HG02870 (cell line): ENCODE results near the gene PLPPR3.

Experiments
- ATAC-seq: cut with Tn5 transposase; IDR thresholded peaks from one replicate; pipeline ENCODE4 v1.9.1; 2021; ENCODE audit warnings: mild to moderate bottlenecking, moderate library complexity; ENCODE audit not compliant: unreplicated experiment

The PLPPR3 gene

DNA sequence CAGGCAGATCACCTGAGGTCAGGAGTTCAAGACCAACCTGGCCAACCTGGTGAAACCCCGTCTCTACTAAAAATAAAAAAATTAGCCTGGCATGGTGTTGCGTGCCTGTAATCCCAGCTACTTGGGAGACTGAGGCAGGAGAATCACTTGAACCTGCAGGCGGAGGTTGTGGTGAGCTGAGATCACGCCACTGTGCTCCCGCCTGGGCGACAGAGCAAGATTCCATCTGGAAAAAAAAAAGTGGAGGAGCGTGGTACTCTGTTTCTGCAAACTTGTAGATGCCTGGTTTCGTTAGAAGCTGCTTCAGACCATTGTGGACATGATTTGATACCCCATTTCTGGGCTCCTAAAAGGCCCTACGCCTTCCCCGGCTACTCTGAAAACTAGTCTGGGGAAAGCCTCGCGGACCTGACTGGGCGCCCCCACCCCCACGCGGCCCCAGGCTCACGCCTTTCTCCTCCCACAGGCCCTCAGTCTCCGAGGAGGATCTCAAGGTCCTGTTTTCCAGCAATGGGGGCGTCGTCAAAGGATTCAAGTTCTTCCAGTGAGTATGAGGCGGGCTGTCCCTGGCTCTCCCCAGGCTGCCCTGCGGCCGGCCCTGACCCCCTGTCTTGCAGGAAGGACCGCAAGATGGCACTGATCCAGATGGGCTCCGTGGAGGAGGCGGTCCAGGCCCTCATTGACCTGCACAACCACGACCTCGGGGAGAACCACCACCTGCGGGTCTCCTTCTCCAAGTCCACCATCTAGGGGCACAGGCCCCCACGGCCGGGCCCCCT, 11.5 kb downstream of the PLPPR3 start:
- ATAC-seq, result no peak

GRCh38 chr19:808423-808775, 13.4 kb downstream of the PLPPR3 start:
- no peak for ATAC-seq

DNA sequence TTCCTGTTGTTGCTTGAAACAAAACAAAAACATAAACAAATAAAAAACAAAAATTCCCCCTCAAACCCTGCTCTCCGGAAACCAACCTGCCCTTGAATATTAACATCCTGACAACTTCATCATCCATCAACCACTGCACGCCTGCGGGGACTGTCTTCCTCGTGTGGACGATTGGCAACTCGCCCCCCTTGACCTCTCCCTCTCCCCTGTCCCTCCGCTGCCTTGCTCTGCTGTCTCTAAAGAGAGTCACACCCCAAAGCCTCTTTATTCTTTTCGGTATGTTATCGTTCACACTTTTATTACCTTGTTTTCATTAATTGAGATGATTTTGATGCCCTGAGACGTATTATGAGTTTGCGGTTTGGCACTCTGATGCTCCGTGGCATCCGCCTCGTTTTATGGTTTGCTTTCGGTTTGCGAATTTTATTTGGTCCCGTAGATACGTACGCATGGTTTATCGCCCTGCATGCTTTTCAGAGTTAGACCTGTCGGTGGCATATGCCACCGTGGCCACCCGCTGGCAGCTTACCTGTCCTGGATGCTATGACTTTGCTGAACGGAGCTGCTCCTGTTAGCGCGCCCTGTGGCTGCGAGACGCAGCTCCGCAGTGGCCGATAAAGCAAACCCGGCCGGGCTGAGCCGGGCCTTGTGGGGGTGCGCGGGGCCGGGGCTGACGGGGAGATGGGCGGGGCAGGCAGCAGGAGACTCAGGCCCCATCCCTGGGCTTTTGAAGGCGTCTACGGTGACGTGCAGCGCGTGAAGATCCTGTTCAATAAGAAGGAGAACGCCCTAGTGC, 13.9 kb downstream of the PLPPR3 start:
- ATAC-seq, result no peak

DNA sequence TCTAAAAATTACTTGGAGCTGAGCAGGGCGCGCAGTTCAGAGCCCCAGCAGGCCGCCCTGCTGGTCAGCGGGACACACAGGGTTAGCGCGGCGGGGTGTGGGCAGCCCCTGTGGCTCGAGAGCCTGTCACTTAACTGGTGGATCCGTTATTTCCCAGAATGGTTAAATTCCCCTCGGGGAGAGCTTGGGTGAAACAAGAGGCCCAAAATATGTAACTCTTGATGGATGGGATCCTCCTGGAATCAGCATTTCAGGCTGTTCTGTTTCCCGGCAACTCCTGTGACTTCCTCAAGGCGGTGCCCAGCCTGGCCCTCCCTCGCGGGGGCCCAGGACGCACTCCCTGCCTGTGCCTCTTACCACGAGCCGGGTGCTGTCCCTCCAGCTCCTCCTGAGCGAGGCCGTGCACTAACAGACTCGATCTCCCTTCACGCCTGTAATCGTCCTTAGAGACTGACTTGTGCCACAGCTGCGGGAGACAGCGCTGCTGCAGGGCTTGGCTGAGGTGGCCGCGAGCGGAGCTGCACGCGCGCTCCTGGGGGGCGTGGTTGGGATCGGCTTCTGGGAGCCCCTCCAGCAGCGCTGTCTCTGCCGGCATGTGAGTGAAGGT, 14.8 kb downstream of the PLPPR3 start:
- no peak for ATAC-seq

DNA sequence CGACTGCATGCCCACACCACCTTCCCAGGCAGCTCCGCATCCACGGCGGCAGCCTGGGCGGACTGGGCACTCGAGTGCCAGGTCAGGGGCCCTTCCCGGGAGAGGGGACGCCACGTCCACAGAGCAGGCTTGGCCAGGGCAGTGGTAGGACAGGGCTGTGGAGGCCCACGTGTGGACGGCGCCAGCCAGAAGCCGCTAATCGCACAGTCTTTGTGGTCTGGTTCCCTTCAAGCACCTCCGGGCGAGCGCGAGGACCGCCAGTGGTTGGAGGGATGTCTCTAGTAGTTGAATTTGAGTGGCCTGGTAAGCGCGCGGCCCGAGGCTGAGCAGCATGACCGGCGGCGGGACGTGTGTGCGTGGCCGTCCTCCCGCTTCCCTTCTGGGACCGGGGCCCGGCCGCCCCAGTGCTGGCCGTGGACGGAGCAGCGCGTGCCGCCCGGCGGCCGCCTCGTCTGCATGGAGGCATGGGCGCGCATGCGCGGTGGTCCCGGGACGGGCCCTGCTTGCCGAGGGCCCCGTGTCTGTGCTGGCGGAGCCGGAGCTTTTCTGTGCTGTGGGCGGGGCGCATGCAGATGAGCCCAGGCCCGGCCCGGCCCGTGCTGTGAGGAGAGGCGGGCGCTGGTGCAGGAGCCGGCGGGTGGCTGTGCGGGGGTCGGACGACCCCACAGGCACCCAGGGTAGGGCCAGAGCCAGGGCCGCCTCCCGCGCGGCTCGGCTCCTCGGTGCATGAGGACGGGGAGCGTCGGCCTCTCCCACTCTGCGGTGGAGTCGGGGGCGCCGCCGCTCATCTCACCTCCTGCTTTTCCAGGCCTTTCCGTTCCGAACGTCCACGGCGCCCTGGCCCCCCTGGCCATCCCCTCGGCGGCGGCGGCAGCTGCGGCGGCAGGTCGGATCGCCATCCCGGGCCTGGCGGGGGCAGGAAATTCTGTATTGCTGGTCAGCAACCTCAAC, 15.9 kb downstream of the PLPPR3 start:
- ATAC-seq, result no peak

- no peak for ATAC-seq
Measured at GRCh38 chr19:805166-805551, 16.6 kb downstream of the PLPPR3 start.

DNA sequence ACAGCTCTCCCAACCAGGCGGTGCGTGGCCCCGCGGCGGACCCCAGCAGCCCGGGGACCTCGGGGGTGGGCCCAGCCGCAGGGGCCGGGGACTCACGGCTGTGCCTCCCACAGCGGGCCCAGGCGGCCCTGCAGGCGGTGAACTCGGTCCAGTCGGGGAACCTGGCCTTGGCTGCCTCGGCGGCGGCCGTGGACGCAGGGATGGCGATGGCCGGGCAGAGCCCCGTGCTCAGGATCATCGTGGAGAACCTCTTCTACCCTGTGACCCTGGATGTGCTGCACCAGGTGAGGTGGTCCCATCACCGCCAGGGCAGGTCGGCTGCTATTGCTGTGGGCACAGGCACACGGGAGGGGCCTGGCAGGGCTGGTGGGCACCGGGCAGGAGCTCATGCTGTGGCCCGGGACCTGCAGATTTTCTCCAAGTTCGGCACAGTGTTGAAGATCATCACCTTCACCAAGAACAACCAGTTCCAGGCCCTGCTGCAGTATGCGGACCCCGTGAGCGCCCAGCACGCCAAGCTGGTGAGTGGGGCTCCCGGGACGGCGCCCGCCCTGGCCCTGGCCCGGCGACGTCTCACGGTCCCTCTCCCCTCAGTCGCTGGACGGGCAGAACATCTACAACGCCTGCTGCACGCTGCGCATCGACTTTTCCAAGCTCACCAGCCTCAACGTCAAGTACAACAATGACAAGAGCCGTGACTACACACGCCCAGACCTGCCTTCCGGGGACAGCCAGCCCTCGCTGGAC, 17.2 kb downstream of the PLPPR3 start:
- no peak for ATAC-seq

GRCh38 chr19:803686-804418, 17.9 kb downstream of the PLPPR3 start:
- ATAC-seq, result no peak

GRCh38 chr19:803099-803561, 18.6 kb downstream of the PLPPR3 start:
- ATAC-seq, result no peak

- ATAC-seq, result no peak
Measured at GRCh38 chr19:802498-803098, 19.2 kb downstream of the PLPPR3 start.

- no peak for ATAC-seq
Measured at GRCh38 chr19:801861-802497, 19.8 kb downstream of the PLPPR3 start.

DNA sequence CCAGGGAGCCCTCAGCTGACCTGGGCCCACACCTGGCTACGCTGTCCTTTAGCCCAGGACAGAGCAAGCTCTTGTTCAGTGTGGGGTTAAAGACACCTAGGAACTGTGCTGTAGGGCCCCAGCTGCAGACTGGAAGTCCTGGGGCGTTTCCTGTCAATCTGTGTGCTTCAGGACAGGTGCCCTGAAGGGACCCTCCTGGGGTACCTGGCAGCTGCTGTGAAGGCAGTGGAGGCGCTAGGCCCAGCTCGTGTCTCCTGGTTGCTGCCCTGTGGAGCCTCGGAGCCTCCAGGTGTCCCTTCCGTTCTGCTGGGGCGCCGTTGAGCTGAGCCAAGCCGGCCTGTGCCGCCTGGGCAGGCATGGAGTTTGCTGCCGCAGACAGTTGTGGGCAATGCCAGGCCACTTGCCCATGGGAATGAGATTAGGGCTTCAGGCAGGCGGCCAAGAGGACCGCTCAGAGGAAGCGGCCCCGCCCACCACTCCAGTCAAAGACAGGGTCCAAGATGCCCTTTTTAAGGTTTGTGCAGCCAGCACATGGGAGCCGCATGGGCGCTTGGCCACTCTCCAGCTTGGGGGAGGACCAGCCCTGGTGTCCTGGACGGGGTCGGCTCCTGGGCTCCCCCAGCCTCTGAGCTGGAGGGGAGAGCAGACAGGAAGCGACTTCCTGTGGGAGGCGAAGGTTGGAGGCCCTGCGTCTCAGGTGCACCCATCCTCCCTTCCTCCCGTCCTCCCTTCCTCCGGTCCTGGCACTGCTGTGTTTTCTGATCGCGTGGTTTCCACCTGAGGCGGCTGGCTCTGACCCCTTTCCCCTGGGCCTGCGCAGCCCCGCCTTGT, 20.5 kb downstream of the PLPPR3 start:
- no peak for ATAC-seq

- no peak for ATAC-seq
Measured at GRCh38 chr19:800360-801029, 21.3 kb downstream of the PLPPR3 start.

DNA sequence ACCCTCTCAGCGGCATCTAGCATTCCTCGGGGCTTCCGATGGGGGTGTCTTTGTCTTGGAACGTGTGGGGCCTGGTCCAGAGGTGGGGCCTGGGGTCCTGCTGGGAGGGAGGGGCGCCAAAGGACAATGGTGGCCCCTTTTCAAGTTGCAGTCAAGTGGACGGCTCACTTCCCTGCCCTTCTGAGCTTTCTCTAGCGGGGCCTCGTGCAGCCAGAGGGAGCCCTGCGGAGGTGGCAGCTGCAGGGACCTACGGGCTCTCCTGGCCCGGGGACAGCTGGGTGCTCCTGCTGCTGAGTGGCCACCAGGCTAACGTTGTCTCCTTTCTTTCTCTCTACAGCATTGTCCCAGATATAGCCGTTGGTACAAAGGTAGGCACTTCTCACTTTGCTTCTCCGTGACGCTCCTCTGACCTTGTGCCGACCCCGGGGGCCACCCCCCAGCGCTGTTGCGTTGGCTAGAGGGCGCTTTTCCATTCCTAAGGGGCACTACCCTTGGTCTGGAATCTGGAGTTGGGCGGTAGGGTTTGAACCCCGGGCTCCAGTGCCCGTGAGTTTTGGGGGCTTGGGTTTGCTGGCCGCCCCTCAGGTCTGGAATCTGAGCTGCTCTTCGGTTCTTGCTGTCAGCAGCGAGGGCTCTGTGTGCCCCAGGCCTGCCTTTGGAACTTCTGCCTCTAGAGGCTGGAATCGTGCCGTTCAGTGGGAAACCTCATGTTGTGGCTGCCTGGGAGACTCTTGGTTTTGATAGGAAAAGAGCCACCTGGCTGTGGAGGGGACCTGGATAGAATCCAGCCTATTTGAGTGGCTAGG, 22.5 kb downstream of the PLPPR3 start:
- no peak for ATAC-seq

GRCh38 chr19:798415-799075, 23.2 kb downstream of the PLPPR3 start:
- no peak for ATAC-seq
